Endodermal cell (in vitro differentiated cells): ENCODE results near the gene HMCN2. TPM values are rescaled to one million over a fixed set of nuclear protein-coding genes. Genes with fewer than 3 reads are reported as not detected.

Source experiments
- DNase-seq: peaks from one replicate; pipeline ENCODE4 v3.0.0-alpha.2; 2017
- H3K27ac ChIP-seq: 2 replicates; pipeline ENCODE4 v1.5.1; 2013; ENCODE audit warnings: mild to moderate bottlenecking, low read depth, low read length, moderate library complexity
- H3K27me3 ChIP-seq: 2 replicates; pipeline ENCODE4 v1.6.1; 2013; ENCODE audit warnings: mild to moderate bottlenecking, low read length, moderate library complexity; ENCODE audit not compliant: insufficient read depth, control insufficient read depth, poor library complexity, severe bottlenecking
- H3K36me3 ChIP-seq: 2 replicates; pipeline ENCODE4 v1.7.0; 2013; ENCODE audit warnings: mild to moderate bottlenecking, low read length, moderate library complexity; ENCODE audit not compliant: control insufficient read depth, insufficient read depth
- H3K4me1 ChIP-seq: one replicate; pipeline ENCODE4 v1.7.0; 2013; ENCODE audit warnings: low read length; ENCODE audit not compliant: control insufficient read depth, insufficient read depth
- H3K4me3 ChIP-seq: 2 replicates; pipeline ENCODE4 v1.5.1; 2013; ENCODE audit warnings: mild to moderate bottlenecking, low read length, moderate library complexity
- H3K9ac ChIP-seq: 2 replicates; pipeline ENCODE4 v1.6.1; 2013; ENCODE audit warnings: mild to moderate bottlenecking, low read length, moderate library complexity; ENCODE audit not compliant: poor library complexity, severe bottlenecking; ENCODE audit errors: extremely low read depth
- H3K9me3 ChIP-seq: 2 replicates; pipeline ENCODE4 v1.6.1; 2013; ENCODE audit warnings: mild to moderate bottlenecking, low read length, moderate library complexity; ENCODE audit not compliant: control insufficient read depth
- H3K27ac Mint-ChIP-seq: 2 replicates; pipeline ENCODE4 v1.8.0; 2020; ENCODE audit warnings: mixed read lengths
- H3K27me3 Mint-ChIP-seq: 2 replicates; pipeline ENCODE4 v1.8.0; 2021; ENCODE audit warnings: mild to moderate bottlenecking, mixed read lengths; ENCODE audit not compliant: insufficient read depth
- H3K36me3 Mint-ChIP-seq: 2 replicates; pipeline ENCODE4 v1.8.0; 2020; ENCODE audit warnings: low read depth, mixed read lengths
- H3K4me1 Mint-ChIP-seq: 2 replicates; pipeline ENCODE4 v1.8.0; 2020; ENCODE audit warnings: mixed read lengths
- H3K4me3 Mint-ChIP-seq: 2 replicates; pipeline ENCODE4 v1.8.0; 2020; ENCODE audit warnings: mild to moderate bottlenecking, moderate library complexity, mixed read lengths
- H3K9me3 Mint-ChIP-seq: 2 replicates; pipeline ENCODE4 v1.8.0; 2020; ENCODE audit warnings: mild to moderate bottlenecking, mixed read lengths
- WGBS, 2 experiments: methylation state at CpG; one replicate each; pipeline versions ENCODE4 v1.1.5 to v1.1.7; 2013; ENCODE audit warnings: missing lambda C conversion rate in 2 of 2, mixed read lengths in 1 of 2; ENCODE audit not compliant: insufficient coverage in 1 of 2, insufficient read length in 1 of 2; 5-methylcytosine and 5-hydroxymethylcytosine counted together
- total RNA-seq, 2 donors: library from RNA; stranded (reverse); fragmentation: NEBNext Ultra II Directional in 1 of 2; extraction: Animal tissue kit (Norgen Biotek cat#: 25700) in 1 of 2; gene quantifications; 2 replicates in 1 of 2; 3 replicates in 1 of 2; pipeline ENCODE4 v1.2.1, GENCODE V29; 2021
- TF ChIP-seq, protein P1 (sequence below): fragments of 200-600 bp; sonication (generic); conservative IDR thresholded peaks from 2 replicates; pipeline ENCODE4 v1.5.0; 2021; ENCODE audit warnings: antibody characterized with exemption, mild to moderate bottlenecking

Gene HMCN2
- total RNA-seq, 2 donors from 2014 or later, result 3.3 to 3.9 TPM

GRCh38 chr9:130422546-130422945 is 157.0 kb downstream of the HMCN2 start:
- Mint-ChIP-seq H3K27ac (no peak overlapping the region), H3K27me3 (no peaks in the 10 kb centered on the region), H3K4me1 (peaks cover 13% of the 10 kb centered on the region), H3K4me3 (no peak overlapping the region), H3K36me3 (no peaks in the 10 kb centered on the region), H3K9me3 (peaks cover 4% of the 10 kb centered on the region)
- Histone ChIP-seq H3K9ac (no peak overlapping the region), H3K4me1 (no peaks in the 10 kb centered on the region), H3K27ac (no peak overlapping the region), H3K27me3 (peaks cover 5% of the 10 kb centered on the region), H3K4me3 (no peak overlapping the region), H3K36me3 (no peaks in the 10 kb centered on the region), H3K9me3 (no peaks in the 10 kb centered on the region)
- TF ChIP-seq, protein P1, sequence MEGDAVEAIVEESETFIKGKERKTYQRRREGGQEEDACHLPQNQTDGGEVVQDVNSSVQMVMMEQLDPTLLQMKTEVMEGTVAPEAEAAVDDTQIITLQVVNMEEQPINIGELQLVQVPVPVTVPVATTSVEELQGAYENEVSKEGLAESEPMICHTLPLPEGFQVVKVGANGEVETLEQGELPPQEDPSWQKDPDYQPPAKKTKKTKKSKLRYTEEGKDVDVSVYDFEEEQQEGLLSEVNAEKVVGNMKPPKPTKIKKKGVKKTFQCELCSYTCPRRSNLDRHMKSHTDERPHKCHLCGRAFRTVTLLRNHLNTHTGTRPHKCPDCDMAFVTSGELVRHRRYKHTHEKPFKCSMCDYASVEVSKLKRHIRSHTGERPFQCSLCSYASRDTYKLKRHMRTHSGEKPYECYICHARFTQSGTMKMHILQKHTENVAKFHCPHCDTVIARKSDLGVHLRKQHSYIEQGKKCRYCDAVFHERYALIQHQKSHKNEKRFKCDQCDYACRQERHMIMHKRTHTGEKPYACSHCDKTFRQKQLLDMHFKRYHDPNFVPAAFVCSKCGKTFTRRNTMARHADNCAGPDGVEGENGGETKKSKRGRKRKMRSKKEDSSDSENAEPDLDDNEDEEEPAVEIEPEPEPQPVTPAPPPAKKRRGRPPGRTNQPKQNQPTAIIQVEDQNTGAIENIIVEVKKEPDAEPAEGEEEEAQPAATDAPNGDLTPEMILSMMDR, result no peak
- WGBS, 2 experiments, result 88 to 90% methylated on average over 7 to 10 of the region's 10 CpGs
- DNase-seq, result no peak

- no peaks in the 10 kb centered on the region for H3K27me3 Mint-ChIP-seq
- 90 to 97% methylated on average over 6 to 8 of the region's 8 CpGs for WGBS, 2 experiments
- no peaks in the 10 kb centered on the region for H3K4me1 ChIP-seq
These were observed 157.7 kb downstream of the HMCN2 start for GRCh38 chr9:130423272-130423671.

GRCh38 chr9:130424595-130425454 is 159.3 kb downstream of the HMCN2 start:
- Mint-ChIP-seq H3K4me1 (peaks cover 13% of the 10 kb centered on the region), H3K36me3 (no peaks in the 10 kb centered on the region), H3K27ac (no peak overlapping the region), H3K4me3 (no peak overlapping the region), H3K9me3 (peaks cover 1% of the 10 kb centered on the region), H3K27me3 (peaks cover under 1% of the 10 kb centered on the region)
- DNase-seq, result no peak
- H3K9ac ChIP-seq, result no peak overlapping the region
- H3K4me3 ChIP-seq, result no peak overlapping the region
- no peaks in the 10 kb centered on the region for H3K36me3 ChIP-seq
- no peaks in the 10 kb centered on the region for H3K9me3 ChIP-seq
- H3K4me1 ChIP-seq, result no peaks in the 10 kb centered on the region
- peaks cover 5% of the 10 kb centered on the region for H3K27me3 ChIP-seq
- 94 to 95% methylated on average over 14 to 24 of the region's 24 CpGs for WGBS, 2 experiments
- TF ChIP-seq, protein P1, result no peak
- H3K27ac ChIP-seq, result no peak overlapping the region

More at GRCh38 chr9:130423272-130423671, 157.7 kb downstream of the HMCN2 start:
- Mint-ChIP-seq H3K27ac (no peak overlapping the region), H3K9me3 (peaks cover 4% of the 10 kb centered on the region), H3K4me1 (peaks cover 13% of the 10 kb centered on the region), H3K4me3 (no peak overlapping the region), H3K36me3 (no peaks in the 10 kb centered on the region)
- no peaks in the 10 kb centered on the region for H3K9me3 ChIP-seq
- H3K36me3 ChIP-seq, result no peaks in the 10 kb centered on the region
- H3K27ac ChIP-seq, result no peak overlapping the region
- DNase-seq, result no peak
- no peak overlapping the region for H3K9ac ChIP-seq
- TF ChIP-seq, protein P1, result no peak
- peaks cover 5% of the 10 kb centered on the region for H3K27me3 ChIP-seq
- H3K4me3 ChIP-seq, result no peak overlapping the region
